ENCODE results near the gene NECAB3. TPM values are rescaled to one million over a fixed set of nuclear protein-coding genes. Genes with fewer than 3 reads are reported as not detected.
"Not testable (repeated sequence)": the region's sequence is repeated elsewhere in the genome, so short reads cannot be mapped to it uniquely, and the experiment has no call there.

Gene NECAB3
- total RNA-seq, 1 donor from 2014 or later = 26.9 TPM

GRCh38 chr20:33646191-33646590 lies 28.0 kb downstream of the NECAB3 start:
- no peak for DNase-seq (ENCODE audit: low read depth)
- TF ChIP-seq CTCF (conservative IDR thresholded peaks at IDR 0.05; ENCODE audit: low read depth, low read length) = no peak
- H3K4me3 ChIP-seq (ENCODE audit: low read depth, low read length) = no peak overlapping the region

DNA sequence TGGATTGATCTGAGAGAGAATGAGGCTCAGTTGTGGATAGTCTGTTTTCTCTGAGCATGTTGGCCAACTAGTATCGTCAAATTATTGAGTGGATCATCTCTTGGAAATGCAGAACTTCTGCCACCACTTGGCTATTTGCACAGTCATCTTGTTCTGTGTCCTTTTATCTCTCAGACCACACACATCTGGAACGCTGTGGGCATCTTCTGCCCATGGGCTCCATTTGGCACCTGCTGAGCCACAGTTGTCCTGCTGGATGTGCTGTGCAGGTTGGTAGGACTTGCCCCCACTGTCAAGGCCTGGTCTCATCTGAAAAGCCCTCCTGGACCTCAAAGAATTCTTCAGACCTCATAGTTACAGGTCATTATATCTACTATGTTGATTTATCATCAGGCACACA lies 28.8 kb downstream of the NECAB3 start:
- DNase-seq (ENCODE audit: low read depth) = no peak

DNA sequence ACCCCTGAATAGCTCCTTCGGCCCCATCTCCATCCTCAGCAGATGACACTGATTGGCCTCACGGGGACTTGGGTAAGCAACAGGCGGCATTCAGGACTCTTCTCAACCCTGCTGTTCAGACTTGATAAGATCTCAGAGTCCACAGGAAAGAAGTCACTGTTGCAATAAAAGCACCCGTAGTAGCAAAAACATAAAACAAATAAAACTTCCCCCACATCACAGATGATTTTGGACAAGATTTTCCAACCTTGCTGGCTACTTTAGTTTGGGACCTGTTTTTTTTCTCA lies 29.2 kb downstream of the NECAB3 start:
- TF ChIP-seq CTCF (conservative IDR thresholded peaks at IDR 0.05; ENCODE audit: low read depth, low read length) = no peak
- DNase-seq (ENCODE audit: low read depth) = no peak
- H3K4me3 ChIP-seq (ENCODE audit: low read depth, low read length) = no peak overlapping the region

More for the DNA sequence above, 28.8 kb downstream of the NECAB3 start:
- no peak for TF ChIP-seq CTCF (conservative IDR thresholded peaks at IDR 0.05; ENCODE audit: low read depth, low read length)
- no peak overlapping the region for H3K4me3 ChIP-seq (ENCODE audit: low read depth, low read length)

DNA sequence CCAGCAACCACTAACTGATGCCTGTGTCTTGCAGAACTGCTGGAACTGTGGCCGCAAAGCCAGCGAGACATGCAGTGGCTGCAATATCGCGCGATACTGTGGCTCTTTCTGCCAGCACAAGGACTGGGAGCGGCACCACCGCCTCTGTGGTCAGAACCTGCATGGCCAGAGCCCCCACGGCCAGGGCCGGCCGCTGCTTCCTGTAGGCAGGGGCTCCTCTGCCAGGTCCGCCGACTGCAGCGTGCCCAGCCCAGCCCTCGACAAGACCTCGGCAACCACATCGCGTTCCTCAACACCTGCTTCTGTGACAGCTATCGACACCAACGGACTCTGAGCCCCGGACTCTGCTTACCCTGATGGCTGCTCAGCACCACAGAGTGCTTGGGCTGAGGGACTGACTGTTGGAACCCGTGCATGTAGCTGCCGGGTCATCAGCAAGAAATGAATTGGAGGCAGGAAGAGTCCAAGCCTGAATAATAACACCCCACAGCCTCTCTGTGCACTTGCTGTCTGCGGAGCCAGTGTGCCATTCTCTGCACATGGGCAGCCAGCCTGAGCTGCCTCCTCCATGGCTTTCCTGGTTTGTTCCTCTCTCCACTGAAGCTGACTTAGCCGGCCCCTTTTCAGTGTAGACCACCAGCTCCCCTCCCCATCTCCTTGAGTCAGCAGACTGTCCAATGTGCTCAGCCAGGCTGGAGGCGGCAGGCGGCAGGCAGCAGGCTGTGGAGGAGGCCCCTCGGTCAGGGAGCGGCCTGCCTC lies 29.7 kb downstream of the NECAB3 start:
- TF ChIP-seq CTCF (conservative IDR thresholded peaks at IDR 0.05; ENCODE audit: low read depth, low read length) = no peak
- no peak for DNase-seq (ENCODE audit: low read depth)
- H3K4me3 ChIP-seq (ENCODE audit: low read depth, low read length) = no peak overlapping the region

- no peak for DNase-seq (ENCODE audit: low read depth)
- no peak overlapping the region for H3K4me3 ChIP-seq (ENCODE audit: low read depth, low read length)
- TF ChIP-seq CTCF (conservative IDR thresholded peaks at IDR 0.05; ENCODE audit: low read depth, low read length) = no peak
Measured at GRCh38 chr20:33640287-33640686, 33.9 kb downstream of the NECAB3 start.

GRCh38 chr20:33636776-33637175 lies 37.5 kb downstream of the NECAB3 start:
- no peak for TF ChIP-seq CTCF (conservative IDR thresholded peaks at IDR 0.05; ENCODE audit: low read depth, low read length)
- DNase-seq (ENCODE audit: low read depth) = no peak
- H3K4me3 ChIP-seq (ENCODE audit: low read depth, low read length) = no peak overlapping the region

DNA sequence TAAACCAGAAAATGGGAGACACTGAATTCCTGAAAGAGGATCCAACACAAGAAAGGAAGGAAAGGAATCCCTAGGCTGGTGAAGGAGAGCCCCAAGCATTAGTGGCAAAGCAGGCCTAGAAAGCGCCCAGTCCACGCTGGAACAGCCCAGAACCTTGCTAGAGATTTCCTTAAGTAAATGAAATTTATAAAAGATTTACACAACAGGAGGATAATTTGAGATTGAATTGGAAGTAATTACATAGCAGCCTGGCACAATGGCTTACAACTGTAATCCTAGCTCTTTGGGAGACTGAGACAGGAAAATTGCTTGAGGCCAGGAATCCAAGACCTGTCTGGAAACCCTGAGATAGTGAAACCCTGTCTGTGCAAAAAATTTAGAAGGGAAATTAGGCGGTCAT lies 38.9 kb downstream of the NECAB3 start:
- DNase-seq (ENCODE audit: low read depth) = no peak
- no peak for TF ChIP-seq CTCF (conservative IDR thresholded peaks at IDR 0.05; ENCODE audit: low read depth, low read length)
- H3K4me3 ChIP-seq (ENCODE audit: low read depth, low read length) = no peak overlapping the region

DNA sequence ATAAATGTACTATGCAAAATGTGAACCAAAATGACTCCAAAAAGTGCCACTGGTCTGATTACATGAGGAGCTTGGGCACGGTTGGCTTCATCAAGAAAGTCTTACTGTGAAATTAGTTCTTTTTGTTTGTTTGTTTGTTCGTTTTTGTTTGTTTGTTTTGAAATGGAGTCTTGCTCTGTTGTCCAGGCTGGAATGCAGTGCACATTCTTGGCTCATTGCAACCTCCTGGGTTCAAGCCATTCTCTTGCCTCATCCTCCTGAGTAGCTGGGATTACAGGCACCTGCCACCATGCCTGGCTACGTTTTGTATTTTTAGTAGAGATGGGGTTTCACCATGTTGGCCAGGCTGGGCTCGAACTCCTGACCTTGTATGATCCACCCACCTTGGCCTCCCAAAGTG lies 42.3 kb downstream of the NECAB3 start:
- DNase-seq (ENCODE audit: low read depth) = not testable (repeated sequence)

More for the DNA sequence above, 42.3 kb downstream of the NECAB3 start:
- not testable (repeated sequence) for H3K4me3 ChIP-seq (ENCODE audit: low read depth, low read length)

Measured in epithelial cell of proximal tubule (primary cell).